K562 (cell line): Measurements from ENCODE around the gene RANBP6. TPM values are rescaled to one million over a fixed set of nuclear protein-coding genes. Genes with fewer than 3 reads are reported as not detected.

Experiments
- ARNT ChIP-seq, 2 experiments: fragments of 450-650 bp; IDR thresholded peaks; 2 replicates each; pipeline ENCODE4 v1.6.1; 2016; ENCODE audit warnings: mild to moderate bottlenecking in 1 of 2
- GTF2F1 ChIP-seq: IDR thresholded peaks from 2 replicates; pipeline ENCODE4 v1.6.1; 2011; ENCODE audit warnings: low read depth, low read length, improper control_type of control experiment
- HCFC1 ChIP-seq: IDR thresholded peaks from 2 replicates; pipeline ENCODE4 v1.6.1; 2012; ENCODE audit warnings: low read depth, low read length, improper control_type of control experiment
- HNRNPK ChIP-seq: fragments of 200-400 bp; formaldehyde crosslinking; IDR thresholded peaks from one replicate; pipeline ENCODE4 v1.6.1; 2018; ENCODE audit warnings: mild to moderate bottlenecking, low read depth, low read length; ENCODE audit not compliant: poor library complexity, severe bottlenecking
- POLR2B ChIP-seq: fragments of 450-650 bp; IDR thresholded peaks from 2 replicates; pipeline ENCODE4 v1.6.1; 2018; ENCODE audit warnings: low read depth; ENCODE audit not compliant: partially characterized antibody
- PTTG1 ChIP-seq: fragments of 450-650 bp; IDR thresholded peaks from 2 replicates; pipeline ENCODE4 v1.6.1; 2016; ENCODE audit warnings: low read depth, mild to moderate bottlenecking, missing genetic modification characterization, missing compliant biosample characterization
- RBFOX2 ChIP-seq: fragments of 200-400 bp; formaldehyde crosslinking; IDR thresholded peaks from 2 replicates; pipeline ENCODE4 v1.6.1; 2017; ENCODE audit warnings: low read depth, mild to moderate bottlenecking, low read length, moderate library complexity
- RFX5 ChIP-seq: IDR thresholded peaks from 2 replicates; pipeline ENCODE4 v1.6.1; 2011; ENCODE audit warnings: low read depth, mild to moderate bottlenecking, improper control_type of control experiment, low read length
- TAF15 ChIP-seq: fragments of 200-400 bp; formaldehyde crosslinking; IDR thresholded peaks from 2 replicates; pipeline ENCODE4 v1.6.1; 2017; ENCODE audit warnings: mild to moderate bottlenecking, low read depth, low read length, moderate library complexity
- XRCC5 ChIP-seq: fragments of 200-400 bp; formaldehyde crosslinking; IDR thresholded peaks from 2 replicates; pipeline ENCODE4 v1.6.1; 2017; ENCODE audit warnings: low read depth, mild to moderate bottlenecking, low read length
- YBX1 ChIP-seq: fragments of 450-650 bp; IDR thresholded peaks from 2 replicates; pipeline ENCODE4 v1.7.1; 2016; ENCODE audit warnings: mild to moderate bottlenecking
- ZNF146 ChIP-seq: IDR thresholded peaks from one replicate; pipeline ENCODE4 v1.6.1; 2018; ENCODE audit warnings: missing compliant biosample characterization; ENCODE audit not compliant: unreplicated experiment
- ZNF175 ChIP-seq: fragments of 200-800 bp; sonication (Bioruptor generic); IDR thresholded peaks from 2 replicates; pipeline ENCODE4 v1.6.1; 2016; ENCODE audit warnings: low read depth, mild to moderate bottlenecking, missing genetic modification characterization, missing compliant biosample characterization
- ZNF224 ChIP-seq: sonication (generic); formaldehyde crosslinking; IDR thresholded peaks from 2 replicates; pipeline ENCODE4 v1.8.0; 2022; ENCODE audit warnings: mild to moderate bottlenecking, missing genetic modification reagents
- ZNF3 ChIP-seq: fragments of 250-450 bp; sonication (Bioruptor Pico); IDR thresholded peaks from 2 replicates; pipeline ENCODE4 v1.5.0; 2021; ENCODE audit warnings: mild to moderate bottlenecking, moderate library complexity
- polyA plus RNA-seq, 8 experiments: library from polyadenylated mRNA; depleted of rRNA in 4 of 8; stranded (reverse) in 5 of 8; unstranded in 3 of 8; fragments of >200 nt; fragmentation: Nextera tagmentation in 2 of 8; fragmentation: Illumina TruSeq in 1 of 8; extraction: Ambion mirVana in 2 of 8; extraction: Trizol in 1 of 8; gene quantifications; 2 replicates each; pipeline versions ENCODE4 v1.2.1 to v1.2.3, GENCODE V29; 2011 to 2014; ENCODE audit warnings: inconsistent platforms in 1 of 8, missing spikeins in 1 of 8
- total RNA-seq, 7 experiments: library from RNA; depleted of rRNA in 6 of 7; stranded (reverse); fragments of >200 nt in 6 of 7; fragmentation: Illumina TruSeq in 2 of 7; extraction: Trizol in 2 of 7; gene quantifications; 2 replicates each; pipeline versions ENCODE4 v1.2.1 to v1.2.3, GENCODE V29; 2011 to 2021; ENCODE audit warnings: low replicate concordance in 1 of 7
- TF ChIP-seq, protein P1 (sequence below): fragments of 450-650 bp; IDR thresholded peaks from 2 replicates; pipeline ENCODE4 v1.6.1; 2018; ENCODE audit not compliant: partially characterized antibody
- TF ChIP-seq, protein P2 (sequence below): sonication (generic); formaldehyde crosslinking; IDR thresholded peaks from 2 replicates; pipeline ENCODE4 v1.8.0; 2022; ENCODE audit warnings: mild to moderate bottlenecking, low read depth, missing genetic modification reagents
- TF ChIP-seq, protein P3 (sequence below): fragments of 450-650 bp; formaldehyde crosslinking; IDR thresholded peaks from 2 replicates; pipeline ENCODE4 v1.4.0; 2022; ENCODE audit warnings: missing genetic modification characterization
- TF ChIP-seq, protein P4 (sequence below), 2 experiments: fragments of 450-650 bp; IDR thresholded peaks; 2 replicates each; pipeline ENCODE4 v1.6.1; 2016

The RANBP6 gene
- total and polyA plus RNA-seq, 9 of the 15 experiments (the other 6 are each of a cell fraction or from before 2014, with no cell fraction given), result 10.4 to 19.9 (median 11.5) TPM

DNA sequence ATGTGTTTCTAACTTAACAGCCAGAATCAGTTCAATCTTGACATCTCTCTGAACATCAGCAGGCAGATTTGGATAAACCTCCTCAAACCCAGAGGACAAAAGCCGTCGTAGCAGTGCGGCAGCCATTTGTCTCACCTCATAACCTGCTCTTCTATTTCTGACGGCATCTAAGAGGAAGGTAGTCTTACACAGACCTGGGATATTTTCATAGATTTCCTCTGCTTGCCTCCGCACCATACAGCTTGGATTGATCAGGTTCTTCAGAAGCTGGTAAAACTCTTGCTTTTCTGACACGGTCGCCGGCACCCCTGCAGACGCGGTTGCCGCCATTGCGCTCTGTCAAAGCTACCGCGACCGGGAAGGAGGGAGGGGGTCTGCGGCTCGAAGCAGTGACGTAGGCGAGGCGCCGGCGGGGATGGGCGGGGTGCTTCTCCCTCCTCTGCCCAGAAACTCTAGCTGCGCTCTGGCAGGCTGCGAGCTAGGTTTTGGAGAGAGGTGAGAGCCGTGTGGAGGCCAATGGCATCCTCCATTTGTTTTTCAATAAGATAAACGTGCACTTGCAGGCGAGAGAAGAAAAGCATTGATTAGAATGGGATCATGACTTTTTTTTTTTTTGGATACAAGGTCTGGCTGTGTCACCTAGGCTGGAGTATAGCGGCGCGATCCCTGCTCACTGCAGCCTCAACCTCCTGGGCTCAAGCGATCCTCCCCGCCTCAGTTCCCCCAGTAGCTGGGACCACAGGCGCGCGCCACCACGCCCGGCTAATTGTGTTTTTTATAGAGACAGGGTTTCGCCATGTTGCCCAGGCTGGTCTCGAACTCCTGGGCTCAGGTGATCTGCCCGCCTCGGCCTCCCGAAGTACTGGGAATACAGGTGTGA, at the start of gene RANBP6 (continued):
- TF ChIP-seq PTTG1 (tag) (no peak), RBFOX2 (peak; percentile 82), ZNF175 (no peak), XRCC5 (no peak), ARNT (IDR thresholded peaks at IDR 0.05) (no peak), HCFC1 (peak; percentile 84), ZNF146 (CRISPR knock-in tag) (no peak), ZNF3 (CRISPR knock-in tag) (no peak), ZNF224 (CRISPR knock-in tag) (no peak), HNRNPK (no peak), GTF2F1 (no peak; the same call in 1 of the 2 replicates), YBX1 (no peak), RFX5 (no peak), TAF15 (no peak), POLR2B (peak; percentile 66)
- TF ChIP-seq, protein P1, sequence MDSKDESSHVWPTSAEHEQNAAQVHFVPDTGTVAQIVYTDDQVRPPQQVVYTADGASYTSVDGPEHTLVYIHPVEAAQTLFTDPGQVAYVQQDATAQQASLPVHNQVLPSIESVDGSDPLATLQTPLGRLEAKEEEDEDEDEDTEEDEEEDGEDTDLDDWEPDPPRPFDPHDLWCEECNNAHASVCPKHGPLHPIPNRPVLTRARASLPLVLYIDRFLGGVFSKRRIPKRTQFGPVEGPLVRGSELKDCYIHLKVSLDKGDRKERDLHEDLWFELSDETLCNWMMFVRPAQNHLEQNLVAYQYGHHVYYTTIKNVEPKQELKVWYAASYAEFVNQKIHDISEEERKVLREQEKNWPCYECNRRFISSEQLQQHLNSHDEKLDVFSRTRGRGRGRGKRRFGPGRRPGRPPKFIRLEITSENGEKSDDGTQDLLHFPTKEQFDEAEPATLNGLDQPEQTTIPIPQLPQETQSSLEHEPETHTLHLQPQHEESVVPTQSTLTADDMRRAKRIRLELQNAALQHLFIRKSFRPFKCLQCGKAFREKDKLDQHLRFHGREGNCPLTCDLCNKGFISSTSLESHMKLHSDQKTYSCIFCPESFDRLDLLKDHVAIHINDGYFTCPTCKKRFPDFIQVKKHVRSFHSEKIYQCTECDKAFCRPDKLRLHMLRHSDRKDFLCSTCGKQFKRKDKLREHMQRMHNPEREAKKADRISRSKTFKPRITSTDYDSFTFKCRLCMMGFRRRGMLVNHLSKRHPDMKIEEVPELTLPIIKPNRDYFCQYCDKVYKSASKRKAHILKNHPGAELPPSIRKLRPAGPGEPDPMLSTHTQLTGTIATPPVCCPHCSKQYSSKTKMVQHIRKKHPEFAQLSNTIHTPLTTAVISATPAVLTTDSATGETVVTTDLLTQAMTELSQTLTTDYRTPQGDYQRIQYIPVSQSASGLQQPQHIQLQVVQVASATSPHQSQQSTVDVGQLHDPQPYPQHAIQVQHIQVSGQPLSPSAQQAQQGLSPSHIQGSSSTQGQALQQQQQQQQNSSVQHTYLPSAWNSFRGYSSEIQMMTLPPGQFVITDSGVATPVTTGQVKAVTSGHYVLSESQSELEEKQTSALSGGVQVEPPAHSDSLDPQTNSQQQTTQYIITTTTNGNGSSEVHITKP, result no peak
- TF ChIP-seq, protein P2, sequence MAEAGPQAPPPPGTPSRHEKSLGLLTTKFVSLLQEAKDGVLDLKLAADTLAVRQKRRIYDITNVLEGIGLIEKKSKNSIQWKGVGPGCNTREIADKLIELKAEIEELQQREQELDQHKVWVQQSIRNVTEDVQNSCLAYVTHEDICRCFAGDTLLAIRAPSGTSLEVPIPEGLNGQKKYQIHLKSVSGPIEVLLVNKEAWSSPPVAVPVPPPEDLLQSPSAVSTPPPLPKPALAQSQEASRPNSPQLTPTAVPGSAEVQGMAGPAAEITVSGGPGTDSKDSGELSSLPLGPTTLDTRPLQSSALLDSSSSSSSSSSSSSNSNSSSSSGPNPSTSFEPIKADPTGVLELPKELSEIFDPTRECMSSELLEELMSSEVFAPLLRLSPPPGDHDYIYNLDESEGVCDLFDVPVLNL (CRISPR knock-in tag), result no peak
- TF ChIP-seq, protein P3, sequence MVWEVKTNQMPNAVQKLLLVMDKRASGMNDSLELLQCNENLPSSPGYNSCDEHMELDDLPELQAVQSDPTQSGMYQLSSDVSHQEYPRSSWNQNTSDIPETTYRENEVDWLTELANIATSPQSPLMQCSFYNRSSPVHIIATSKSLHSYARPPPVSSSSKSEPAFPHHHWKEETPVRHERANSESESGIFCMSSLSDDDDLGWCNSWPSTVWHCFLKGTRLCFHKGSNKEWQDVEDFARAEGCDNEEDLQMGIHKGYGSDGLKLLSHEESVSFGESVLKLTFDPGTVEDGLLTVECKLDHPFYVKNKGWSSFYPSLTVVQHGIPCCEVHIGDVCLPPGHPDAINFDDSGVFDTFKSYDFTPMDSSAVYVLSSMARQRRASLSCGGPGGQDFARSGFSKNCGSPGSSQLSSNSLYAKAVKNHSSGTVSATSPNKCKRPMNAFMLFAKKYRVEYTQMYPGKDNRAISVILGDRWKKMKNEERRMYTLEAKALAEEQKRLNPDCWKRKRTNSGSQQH (CRISPR knock-in tag), result no peak
- TF ChIP-seq, protein P4, sequence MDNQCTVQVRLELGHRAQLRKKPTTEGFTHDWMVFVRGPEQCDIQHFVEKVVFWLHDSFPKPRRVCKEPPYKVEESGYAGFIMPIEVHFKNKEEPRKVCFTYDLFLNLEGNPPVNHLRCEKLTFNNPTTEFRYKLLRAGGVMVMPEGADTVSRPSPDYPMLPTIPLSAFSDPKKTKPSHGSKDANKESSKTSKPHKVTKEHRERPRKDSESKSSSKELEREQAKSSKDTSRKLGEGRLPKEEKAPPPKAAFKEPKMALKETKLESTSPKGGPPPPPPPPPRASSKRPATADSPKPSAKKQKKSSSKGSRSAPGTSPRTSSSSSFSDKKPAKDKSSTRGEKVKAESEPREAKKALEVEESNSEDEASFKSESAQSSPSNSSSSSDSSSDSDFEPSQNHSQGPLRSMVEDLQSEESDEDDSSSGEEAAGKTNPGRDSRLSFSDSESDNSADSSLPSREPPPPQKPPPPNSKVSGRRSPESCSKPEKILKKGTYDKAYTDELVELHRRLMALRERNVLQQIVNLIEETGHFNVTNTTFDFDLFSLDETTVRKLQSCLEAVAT (IDR thresholded peaks at IDR 0.05), result peak in 1 of 2 experiments; percentile 82; a peak in 1 of 4 replicates
